Subcutaneous adipose tissue (tissue), 4 donors: ENCODE results near the gene PPIL1. TPM values are rescaled to one million over a fixed set of nuclear protein-coding genes. Genes with fewer than 3 reads are reported as not detected.

Experiments used
- total RNA-seq, 4 donors: library from RNA; depleted of rRNA; stranded (reverse); fragments of >200 nt; gene quantifications; one replicate each; pipeline ENCODE4 v1.1.0, GENCODE V29; 2016
- TF ChIP-seq, protein P1 (sequence below): fragments of 450-650 bp; IDR thresholded peaks from one replicate; pipeline ENCODE4 v1.5.1; 2016; ENCODE audit warnings: low read depth, mild to moderate bottlenecking, control low read depth, antibody characterized with exemption, moderate library complexity

The PPIL1 gene
- total RNA-seq, 4 donors from 2014 or later, result 4.3 to 18.4 (median 6.7) TPM

DNA sequence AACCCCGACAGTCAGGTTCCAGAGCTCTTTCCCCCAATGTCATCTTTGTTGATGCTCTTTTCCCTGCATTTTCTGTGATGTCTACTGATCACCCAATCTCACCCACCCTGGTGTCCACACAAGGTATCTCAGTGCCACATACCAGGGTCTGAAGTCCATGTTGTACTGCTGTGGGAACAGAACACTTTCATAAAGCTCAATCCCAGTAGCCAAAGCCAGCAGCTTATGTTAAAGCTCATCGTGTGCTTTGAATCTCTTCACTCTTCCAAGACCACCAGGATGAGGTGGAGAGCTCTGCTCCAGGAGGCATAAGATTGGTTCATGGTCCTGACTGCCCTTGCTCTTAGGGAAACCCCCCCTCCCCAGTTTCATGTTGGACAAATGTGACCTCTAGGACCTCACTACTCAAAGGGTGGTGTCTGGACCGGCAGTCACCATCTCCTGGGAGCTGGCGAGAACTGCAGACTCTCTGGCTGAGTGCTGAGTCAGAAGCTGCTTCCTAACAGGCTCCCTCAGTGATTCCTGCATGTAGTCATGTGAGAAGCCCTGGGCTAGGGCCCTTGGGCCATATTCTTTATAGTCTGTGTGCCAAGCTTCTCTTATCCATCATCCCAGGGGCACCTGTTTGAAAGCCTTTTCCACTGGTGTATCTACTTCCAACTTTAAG lies 22.0 kb downstream of the PPIL1 start:
- TF ChIP-seq, protein P1, sequence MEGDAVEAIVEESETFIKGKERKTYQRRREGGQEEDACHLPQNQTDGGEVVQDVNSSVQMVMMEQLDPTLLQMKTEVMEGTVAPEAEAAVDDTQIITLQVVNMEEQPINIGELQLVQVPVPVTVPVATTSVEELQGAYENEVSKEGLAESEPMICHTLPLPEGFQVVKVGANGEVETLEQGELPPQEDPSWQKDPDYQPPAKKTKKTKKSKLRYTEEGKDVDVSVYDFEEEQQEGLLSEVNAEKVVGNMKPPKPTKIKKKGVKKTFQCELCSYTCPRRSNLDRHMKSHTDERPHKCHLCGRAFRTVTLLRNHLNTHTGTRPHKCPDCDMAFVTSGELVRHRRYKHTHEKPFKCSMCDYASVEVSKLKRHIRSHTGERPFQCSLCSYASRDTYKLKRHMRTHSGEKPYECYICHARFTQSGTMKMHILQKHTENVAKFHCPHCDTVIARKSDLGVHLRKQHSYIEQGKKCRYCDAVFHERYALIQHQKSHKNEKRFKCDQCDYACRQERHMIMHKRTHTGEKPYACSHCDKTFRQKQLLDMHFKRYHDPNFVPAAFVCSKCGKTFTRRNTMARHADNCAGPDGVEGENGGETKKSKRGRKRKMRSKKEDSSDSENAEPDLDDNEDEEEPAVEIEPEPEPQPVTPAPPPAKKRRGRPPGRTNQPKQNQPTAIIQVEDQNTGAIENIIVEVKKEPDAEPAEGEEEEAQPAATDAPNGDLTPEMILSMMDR, result no peak

GRCh38 chr6:36851626-36852025 lies 23.0 kb downstream of the PPIL1 start:
- TF ChIP-seq, protein P1, result no peak

DNA sequence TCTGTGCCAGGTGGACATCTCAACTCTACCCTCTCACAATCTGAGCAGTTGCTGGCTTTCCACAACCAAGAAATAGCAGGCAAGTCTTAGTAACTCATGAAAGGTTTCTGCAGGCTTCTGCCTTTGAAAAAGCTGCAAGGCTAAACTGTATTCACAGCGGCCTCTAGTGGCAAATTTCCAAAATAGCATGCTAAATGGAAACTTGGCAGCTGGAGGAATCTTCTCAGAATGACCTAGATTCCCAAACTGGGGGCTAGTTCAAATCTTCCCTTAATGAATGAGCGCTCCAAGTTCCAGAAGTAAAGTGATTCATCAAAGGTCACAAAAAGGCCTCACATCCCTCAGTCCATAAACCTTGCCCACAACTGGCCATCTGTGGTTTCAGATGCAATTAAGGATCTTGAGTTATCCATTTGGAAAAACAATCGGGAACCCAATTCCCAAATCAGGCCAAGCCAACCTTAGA lies 23.4 kb downstream of the PPIL1 start:
- TF ChIP-seq, protein P1, result no peak

GRCh38 chr6:36850021-36850420 lies 24.6 kb downstream of the PPIL1 start:
- TF ChIP-seq, protein P1, result no peak

- TF ChIP-seq, protein P1, result no peak
These were observed 25.8 kb downstream of the PPIL1 start for GRCh38 chr6:36848658-36849441.

- TF ChIP-seq, protein P1, result no peak
These were observed 26.6 kb downstream of the PPIL1 start for GRCh38 chr6:36847991-36848390.

DNA sequence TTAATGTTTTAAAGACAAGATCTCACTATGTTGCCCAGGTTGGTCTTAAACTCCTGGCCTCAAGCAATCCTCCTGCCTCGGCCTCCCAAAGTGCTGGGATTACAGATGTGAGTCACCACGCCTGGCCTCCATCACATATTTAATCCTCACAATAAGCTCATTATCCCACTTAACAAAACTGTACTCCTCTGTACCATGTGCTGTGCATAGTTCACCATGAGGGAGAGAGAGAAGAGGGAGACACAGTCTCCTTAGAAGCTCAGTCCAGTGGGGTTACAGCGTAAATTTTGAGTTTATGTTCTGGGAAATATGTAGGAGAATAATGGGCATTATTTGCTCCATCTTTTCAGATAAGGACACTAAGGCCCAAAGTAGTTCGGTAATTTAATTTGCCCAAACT lies 27.5 kb downstream of the PPIL1 start:
- TF ChIP-seq, protein P1, result no peak
